T-helper 9 cell (primary cell): ENCODE results near the gene PPFIBP1.

Experiments
- DNase-seq: peaks from one replicate; pipeline ENCODE4 v3.0.0-alpha.2; 2020
- total RNA-seq, 2 donors: gene quantifications; one replicate each; lab custom pipeline; 2026; lab: John Stamatoyannopoulos, UW

Gene PPFIBP1
- 2.7 to 6.5 reads per million in 2 donors for total RNA-seq

DNA sequence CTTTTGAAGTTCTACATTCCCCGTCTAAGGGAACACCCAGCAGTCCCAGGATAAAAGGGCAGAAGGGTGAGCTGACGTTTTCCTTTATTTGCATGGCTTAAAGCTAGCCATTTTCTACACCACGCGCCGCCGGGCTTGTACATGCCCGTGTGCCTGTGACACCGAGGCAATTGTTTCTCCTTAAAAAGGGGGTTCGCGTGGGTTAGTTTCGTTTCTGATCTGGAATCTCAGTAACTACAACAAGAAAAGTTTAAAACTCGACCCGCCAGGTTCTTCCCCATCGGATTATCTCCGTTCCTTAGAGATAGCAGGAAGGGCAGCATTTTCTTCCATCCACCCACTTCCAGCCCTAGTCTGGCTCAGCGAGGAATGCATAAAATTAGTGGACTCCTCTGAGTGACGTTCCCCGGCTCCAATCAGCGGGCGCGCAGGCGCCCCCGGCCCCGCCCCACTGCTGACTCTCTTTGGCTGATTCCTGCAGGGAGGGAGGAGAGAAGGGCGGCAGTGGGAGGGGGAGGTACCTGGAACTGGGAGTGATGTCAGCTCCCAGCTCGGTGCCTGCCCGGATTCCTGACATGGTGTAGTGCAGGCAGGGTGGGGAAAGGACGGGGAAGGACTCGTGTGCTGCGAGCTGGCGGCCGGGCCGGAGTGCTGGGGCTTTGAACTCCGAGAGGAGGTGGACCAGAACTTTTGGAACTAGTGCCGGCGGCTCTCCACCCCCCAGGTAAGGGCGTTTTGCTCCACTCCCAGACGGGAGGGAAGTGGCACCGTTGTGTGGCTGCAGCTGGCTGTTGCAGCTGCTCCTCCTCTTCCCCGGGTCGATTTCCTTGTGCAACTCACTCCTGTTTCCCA lies at the start of gene PPFIBP1:
Gene PPFIBP1, plus strand, starts transcription at position 565 of the 852 bp plus-strand sequence. CDS start 109,191 bp downstream, outside the sequence.
- DNase-seq = peak; percentile 98

DNA sequence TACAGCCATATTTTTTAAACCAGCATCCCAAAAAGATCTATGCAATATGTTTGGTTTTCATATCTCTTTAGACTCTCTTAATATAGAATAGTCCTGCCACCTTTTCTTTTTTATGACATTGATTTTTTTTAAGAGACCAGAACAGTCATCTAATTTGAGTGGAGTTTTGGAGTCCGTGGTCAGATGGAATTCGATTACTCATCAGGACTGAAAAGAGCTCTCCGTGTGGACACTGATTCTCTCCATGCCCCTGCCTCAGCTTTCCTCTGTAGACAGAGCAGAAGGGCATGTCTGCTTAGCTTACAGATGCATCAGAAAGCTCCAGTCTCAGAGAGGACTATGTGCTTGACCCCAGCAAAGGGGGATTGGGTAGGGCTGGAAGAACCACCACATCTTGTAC lies 49.7 kb upstream of the PPFIBP1 start:
- no peak for DNase-seq

DNA sequence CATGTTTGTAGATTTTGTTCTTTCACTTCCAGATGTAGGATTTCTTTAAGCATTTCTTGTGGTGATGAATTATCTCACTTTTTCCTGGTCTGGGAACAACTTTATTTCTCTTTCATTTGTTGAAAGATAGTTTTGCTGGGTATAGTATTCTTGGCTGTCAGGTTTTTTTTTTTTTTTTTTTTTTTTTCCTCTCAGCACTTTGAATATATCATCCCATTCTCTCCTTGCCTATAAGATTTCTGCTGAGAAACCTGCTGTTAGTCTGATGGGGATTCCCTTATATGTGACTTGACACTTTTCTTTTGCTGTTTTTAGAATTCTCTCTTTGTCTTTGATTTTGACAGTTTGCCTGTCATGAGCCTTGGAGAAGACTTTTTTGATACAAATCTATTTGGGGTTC lies 47.0 kb upstream of the PPFIBP1 start:
- DNase-seq = no peak

DNA sequence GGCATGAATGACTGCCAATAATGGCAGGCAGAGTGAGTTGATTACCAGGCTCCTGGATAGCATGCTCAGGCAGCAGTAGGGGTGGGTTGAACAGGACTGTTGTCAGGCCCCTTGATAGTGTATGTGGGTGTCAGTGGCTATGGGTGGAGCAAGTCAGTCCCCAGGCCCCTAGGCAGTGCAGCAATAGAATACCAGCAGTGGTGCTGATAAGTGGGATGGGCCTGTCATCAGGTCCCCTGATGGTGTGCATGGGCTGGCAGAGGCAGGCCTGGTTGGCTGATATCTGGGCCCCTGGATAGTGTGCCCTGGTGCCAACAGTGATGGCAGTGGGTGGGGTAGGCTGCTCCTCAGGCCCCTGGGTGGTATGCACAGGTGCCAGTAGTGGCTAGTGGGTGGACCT lies 45.1 kb upstream of the PPFIBP1 start:
- no peak for DNase-seq

DNA sequence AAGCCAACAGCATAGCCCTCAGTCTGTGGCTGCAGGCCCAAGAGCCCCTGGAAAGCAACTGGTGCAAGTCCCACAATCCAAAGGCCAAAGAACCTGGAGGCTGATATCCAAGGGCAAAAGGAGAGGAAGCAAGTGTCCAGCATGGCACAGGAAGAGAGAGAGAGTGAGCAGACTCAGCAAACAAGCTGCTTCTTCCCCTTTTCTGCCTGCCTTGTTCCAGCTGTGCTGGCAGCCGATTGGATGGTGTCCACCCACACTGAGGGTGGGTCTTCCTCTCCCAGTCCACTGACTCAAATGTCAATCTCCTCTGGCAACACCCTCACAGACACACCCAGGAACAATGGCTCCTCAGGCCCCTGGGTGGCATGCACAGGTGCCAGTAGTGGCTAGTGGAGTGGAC lies 44.0 kb upstream of the PPFIBP1 start:
- DNase-seq = no peak

DNA sequence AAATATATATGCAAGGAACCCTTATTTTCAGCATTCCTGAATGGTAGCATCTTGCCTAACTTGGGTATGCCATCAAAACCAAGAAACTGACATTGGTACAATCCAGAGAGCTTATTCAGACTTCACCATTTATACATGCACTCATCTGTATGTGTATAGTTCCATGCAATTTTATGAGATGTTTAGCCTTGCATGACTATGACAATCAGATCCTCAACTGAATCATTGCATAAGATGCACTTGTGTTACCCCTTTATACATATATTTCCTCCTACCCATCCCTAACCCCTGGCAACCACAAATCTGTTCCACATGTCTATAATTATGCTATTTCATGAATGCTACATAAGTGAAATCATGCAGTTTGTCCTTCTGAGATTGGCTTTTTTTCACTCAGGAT lies 37.0 kb upstream of the PPFIBP1 start:
- no peak for DNase-seq

DNA sequence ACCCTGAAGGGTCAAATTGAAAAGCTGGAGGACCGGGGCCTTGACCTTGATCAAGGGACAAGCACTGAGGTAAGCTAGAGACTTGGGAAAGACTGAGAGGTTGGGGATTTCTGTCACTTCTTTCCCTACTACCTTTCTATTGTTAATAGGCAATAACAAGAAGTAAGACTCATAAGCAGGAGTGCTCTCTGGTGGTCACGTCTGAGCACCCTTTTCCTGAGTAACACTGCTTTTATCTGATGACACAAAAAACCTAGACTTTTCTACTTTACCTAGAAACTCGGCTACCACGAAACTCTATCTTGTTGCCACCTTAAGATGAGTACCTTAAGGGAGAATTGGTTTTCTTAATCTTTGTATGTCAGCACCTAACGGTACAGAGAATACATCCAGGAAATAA lies 35.5 kb upstream of the PPFIBP1 start:
- no peak for DNase-seq

DNA sequence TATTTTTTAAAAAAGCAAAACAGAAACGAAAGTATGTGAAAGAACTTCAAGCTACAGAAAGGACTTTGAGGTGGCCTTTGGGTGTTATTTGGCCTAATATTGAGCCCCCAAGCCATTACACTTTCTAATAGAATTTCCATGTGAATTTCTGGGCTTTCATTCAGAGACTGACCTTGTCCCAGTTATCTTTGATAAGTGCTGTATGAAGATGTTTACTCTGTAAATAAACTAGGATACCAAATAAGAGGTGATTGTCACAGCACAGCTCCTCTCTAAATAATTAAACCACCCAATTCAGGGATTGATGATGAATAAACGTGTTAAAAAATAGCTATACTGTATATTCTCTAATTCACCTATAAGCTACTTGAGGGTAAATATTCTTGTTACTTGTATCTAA lies 32.8 kb upstream of the PPFIBP1 start:
- no peak for DNase-seq

DNA sequence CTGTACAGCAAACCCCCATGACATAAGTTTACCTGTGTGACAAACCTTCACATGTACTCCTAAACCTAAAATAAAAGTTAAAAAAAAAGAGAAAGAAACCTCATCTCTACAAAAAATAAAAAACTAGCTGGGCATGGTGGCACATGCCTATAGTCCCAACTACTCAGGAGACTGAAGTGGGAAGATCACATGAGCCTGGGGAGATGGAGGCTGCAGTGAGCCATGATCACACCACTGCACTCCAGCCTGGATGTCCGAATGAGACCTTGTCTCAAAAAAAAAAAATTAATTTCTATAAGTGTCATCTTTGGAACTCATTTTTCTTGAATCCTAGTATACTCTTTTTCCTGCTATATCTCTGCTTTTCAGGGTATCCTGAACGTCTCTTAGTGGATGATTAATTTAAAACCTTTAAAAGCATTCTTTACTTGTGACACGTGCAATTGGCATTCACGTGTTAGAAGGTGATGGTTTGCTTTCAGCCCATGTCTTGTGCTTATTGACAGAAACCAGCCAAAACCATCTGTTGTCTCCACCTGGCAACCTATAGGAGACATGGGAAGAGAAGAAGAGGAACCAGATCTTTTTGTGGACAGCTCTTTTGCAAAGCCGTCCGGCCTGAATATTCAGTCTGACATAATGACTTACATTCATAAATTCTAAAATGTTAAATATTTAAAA lies 30.6 kb upstream of the PPFIBP1 start:
- no peak for DNase-seq

DNA sequence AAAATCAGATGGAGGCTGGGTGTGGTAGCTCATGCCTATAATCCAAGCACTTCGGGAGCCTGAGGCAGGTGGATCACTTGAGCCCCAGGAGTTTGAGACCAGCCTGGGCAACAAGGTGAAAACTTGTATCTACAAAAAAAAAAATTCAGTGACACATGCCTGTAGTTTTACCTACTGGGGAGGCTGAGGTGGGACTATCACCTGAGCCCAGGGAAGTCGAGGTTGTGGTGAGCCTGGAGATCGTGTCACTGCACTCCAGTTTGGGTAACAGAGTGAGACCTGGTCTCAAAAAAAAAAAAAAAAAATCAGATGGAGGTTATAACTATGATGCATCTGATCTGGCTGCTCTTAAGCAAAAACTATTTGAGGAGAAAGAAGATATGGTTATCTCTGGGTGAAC lies 26.6 kb upstream of the PPFIBP1 start:
- no peak for DNase-seq

DNA sequence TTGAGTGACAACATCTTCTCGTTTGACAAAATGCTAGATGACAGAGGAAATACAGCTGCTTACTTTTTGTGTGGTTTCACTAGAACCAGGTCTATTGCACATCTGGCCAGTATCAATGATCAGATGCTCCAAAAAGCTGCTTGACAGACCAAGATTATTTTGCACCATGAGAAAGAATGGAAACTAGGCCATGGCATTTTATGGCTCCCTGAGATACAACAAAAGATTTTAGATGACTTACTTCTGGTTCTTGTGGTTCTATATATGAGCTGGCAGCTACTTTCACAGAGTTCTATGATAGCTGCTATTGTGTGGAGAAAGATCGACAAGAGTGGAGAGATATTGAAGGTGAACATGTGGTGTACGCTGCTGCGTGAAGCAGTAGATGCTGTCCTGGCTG lies 25.9 kb upstream of the PPFIBP1 start:
- no peak for DNase-seq

DNA sequence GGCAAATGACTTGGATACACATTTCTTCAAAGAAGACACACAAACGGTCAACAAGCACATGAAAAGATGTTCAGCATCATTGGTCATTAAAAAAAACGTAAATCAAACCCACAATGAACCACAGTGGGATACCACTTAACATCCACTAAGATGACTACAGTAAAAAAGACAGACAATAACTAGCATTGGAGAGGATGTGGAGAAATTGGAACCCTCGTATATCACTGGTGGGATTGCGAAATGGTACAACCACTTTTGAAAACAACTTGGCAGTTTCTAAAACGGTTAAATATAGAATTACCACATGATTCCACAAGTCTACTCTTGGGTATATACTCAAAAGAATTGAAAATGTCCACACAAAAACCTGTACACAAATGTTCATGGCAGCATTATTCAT lies 25.2 kb upstream of the PPFIBP1 start:
- DNase-seq = no peak

DNA sequence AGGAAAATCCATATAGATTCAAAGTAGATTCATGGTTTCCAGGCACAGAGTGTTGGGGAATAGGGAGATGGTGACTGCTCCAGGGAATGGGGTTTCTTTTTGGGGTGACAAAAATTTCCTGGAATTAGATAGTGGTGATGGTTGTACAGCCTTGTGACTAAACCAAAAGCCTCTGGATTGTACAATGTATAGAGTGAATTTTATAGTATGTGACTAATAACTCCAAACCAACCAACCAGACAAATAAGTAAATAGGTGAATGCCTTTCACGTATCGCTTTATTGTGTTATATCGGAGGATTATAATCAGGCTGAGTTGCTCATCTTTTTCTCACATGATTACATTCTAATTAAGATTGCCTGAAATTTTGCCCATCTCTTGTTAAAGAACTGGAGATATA lies 24.6 kb upstream of the PPFIBP1 start:
- DNase-seq = no peak

DNA sequence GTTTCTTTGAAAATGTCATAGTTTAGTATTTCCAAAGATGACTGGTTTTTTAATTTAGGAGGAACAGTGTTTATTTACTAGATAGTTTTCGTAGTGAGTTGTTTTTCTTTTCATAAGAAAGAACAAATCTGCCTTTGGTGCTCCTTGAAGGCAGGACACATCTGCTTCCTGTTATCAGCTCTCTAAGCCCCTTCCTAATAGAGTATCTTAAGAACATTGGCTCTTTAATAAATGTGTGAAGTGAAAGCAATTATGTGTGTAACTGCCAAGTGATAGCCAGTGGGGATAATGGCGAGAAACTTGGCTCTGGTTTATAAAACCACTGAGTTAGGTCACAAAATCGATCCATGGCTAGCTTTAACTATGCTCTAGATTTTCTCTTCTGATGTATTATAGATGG lies 23.5 kb upstream of the PPFIBP1 start:
- no peak for DNase-seq

DNA sequence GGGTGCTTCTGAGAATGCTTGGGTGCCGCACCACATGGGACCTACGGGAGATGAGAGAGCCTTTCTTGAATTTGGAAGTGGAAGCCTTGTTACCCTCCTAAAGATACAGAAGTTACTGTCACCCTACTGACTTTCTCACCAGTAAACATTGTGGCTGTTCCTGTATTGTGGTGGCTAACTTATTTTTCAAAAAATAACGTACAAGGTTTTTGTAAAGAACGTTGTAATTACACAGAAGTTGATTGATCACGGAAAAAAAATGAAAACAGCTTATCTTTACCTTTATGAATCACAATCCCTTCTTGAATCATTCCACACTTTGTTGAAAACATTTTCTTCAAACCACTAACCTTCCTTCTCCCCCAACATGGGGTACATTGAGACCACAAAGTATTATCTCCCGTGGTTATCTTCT lies 22.0 kb upstream of the PPFIBP1 start:
- no peak for DNase-seq

DNA sequence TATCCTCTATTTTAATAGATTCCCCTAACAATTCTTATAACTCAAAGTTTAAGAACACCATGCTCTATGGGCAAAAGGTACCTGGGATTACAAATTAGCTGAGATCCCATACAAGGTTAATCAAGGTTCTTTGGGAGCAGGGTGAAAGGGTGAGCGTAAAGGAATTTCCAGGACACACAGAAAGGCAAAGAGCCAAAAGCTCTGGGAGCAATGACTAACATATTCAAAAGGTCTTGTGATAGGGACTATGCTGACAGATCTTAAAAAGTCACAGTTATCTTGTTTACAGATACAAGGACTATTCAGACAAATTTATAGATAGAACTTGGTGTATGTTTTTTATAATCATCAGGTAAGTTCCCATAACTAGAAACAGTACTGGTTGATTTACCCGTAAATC lies 19.5 kb upstream of the PPFIBP1 start:
- DNase-seq = no peak

DNA sequence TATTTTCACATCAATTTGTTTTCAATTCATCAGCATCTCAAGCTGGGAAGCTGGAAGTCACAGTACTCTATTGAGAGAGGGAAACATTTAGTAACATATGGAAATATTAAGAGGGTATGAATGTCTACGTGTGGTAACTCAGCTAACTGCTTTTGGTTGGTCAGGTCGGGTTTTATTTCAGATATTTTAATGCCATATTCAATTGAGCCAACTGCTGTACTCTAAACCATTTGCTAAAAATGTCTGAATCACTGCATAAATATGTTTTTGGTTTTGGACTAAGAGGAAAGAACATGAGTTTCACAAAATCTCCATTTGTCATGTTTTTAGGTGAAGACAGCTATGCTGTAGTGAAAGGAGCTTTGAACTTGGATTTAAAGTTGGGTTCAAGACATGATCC lies 18.9 kb upstream of the PPFIBP1 start:
- DNase-seq = no peak

DNA sequence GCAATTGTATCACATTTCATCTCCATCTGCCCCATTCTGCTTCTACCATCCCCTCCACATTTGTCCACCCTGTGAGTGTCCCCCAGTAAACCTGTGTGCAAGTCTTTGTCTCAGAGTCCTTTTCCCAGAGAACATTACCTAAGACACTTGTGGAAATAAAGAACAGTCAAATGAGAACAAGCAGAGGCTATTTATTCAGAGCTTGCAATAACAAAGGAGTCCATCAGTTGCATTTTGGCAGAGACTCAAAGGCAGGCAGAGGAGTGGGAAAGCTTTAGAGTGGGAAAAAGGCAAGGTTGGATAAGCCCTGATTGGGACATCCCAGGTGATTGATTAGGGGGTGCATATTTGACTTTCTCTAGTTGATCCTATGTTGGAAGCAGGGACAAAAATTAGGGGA lies 18.2 kb upstream of the PPFIBP1 start:
- DNase-seq = no peak

DNA sequence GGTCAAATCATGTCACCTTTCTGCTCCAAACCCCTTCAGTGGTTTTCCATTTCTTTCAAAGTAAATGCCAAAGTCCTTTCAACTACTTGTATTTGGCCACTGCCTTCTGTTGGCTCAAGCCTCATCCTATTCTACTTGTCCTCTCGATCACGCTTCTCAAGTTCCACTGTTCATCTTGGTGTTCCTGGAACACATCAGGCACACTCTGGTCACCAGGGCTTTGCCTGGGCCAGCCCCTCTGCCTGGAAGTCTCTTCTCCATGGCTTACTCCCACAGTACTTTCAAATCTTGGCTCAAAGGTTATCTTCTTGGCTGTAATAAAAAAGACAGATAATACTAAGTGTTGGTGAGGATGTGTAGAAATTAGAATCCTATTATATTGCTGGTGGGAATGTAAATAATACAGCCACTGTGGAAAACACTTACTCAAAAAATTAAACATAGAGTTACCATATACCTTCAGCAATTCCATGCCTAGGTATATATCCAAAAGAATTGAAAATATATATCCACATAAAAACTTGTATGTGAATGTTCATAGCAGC lies 17.3 kb upstream of the PPFIBP1 start:
- DNase-seq = no peak

DNA sequence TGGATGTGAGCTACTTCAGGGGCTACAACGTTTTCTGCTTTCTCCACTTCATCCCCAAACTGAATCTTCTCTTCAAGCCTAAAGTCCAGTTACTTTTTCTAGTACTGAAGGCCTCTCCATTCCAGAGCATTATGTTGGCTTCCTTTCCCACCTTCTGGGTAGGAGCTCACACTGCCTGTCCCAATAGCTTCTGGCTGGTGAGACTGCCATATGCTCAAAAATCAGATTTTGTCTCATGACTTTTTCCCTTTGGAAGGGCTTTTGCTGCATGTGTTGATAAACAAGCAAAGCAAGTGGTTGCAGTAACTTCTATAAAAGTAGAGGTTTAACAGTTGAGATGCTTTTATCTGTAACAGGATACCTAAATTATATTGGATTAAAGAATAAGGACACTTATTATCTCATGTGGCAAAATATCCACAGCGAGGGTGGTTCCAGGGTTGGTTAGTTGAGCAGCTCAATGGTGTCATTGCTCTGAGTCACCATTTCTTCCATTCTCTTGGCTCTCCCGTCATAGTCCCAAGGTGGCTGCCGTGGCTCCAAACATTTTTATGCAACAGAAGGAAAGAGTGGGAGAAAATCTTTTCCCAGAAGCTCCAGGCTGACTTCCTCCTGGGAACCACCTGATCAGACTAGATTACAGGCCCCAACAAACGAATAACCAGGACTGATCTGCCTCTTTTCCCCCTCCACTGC lies 15.1 kb upstream of the PPFIBP1 start:
- DNase-seq = no peak

DNA sequence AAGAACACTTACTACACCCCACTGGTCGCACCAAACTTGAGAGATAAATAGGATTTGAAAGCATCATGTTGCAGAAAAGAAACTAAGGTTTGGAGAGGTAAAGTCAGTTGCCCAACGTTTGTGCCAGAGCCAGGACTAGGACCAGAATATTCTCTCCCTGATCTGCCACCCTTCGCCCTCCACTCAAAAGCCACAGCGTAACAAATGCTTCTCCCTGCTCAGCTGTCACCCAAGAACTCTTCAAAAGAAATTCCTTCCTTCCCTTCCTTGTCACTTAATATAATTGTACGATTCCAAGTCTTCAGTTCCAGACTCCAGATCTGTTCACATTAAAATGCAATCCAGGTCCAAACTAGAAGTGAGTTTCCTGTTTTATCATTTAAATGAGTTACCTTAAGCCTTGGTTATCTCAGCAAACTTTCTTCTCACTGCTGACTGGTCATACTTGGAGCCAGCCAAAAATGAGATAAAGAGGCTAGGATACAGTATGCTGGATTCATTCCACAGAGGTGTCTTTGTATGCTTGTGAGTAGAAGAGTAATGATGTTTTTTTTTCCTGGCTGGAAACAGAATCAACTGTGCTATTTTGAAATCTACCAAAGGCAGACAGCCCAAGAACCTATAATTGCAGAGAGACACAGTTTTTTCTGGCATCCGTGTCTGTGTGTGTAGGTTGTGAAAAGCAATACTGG lies 12.8 kb upstream of the PPFIBP1 start:
- DNase-seq = no peak

DNA sequence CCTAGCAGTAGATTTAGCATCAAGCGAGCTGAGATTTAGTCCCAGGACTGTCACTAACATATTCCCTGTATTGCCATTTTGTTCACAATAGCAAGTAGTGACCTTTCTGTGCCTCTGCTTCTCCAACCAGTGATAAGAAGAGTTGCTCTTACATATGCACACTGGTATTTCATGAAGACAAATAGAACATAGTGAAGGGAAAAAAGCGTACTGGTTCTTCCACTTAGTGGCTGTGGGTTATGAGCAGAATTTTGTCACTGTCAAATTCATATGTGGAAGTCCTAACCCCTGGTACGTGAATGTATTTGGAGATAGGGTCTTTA lies 12.3 kb upstream of the PPFIBP1 start:
- no peak for DNase-seq
